Measurements from ENCODE around the gene CFAP46.
"Not testable (repeated sequence)": the region's sequence is repeated elsewhere in the genome, so short reads cannot be mapped to it uniquely, and the experiment has no call there.

The CFAP46 gene

DNA sequence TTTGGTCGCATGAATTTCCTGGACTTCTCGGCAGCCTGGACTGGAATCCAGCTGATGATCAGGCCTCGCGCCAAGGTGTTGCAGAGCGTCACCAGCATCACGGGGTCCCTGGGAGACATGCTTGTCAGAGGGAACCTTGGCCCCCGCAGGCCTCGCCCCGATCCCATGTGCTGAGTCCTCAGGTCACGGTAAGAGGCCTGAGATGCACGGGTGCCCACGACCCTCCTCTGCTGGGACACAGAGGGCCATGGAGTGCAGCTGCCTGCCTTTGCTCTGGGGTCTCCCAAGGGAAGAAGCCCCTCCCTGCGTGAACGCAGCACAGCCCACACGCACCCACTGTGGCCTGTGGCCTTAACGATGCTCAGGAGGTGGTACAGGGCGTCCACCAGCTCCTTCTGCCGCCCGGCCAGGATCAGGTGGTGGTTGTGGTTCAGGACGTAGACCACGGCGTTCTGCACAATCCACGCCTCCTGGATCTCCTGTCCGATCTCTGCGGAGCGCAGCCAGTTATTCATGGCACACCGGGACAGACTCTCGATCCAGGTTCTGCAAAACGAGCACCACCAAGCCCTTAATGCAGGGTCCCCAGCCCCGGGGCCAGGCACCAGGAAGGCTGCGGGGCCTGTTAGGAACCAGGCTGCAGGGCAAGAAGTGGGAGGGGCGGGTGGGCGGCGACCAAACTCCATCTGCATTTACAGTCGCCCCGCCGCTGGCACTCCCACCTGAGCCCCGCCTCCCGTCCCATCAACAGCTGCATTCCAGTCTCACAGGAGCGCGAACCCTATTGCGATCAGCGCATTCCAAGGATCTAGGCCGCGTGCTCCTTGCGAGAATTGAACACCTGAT is 29.4 kb downstream of the CFAP46 start:
- no peak for DNase-seq (ENCODE audit: low read depth)

DNA sequence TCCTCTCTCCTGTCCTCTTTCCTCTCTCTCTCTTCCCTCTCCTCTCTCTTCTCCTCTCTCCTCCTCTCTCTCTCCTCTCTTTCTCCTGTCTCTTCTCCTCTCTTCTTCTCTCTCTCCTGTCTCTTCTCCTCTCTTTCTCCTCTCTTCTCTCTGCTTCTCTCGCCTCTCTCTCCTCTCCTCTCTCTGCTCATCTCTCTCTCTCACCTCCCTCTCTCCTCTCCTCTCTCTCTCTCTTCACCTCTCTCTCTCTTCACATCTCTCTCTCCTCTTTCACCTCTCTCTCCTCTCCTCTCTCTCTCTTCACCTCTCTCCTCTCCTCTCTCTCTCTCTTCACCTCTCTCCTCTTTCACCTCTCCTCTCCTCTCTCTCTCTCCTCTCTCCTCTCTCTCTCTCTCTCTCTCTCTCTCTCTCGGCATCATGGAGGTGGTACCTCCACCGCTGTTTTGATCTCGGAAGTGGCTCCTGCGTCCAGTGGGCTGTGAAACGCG is 30.1 kb downstream of the CFAP46 start:
- DNase-seq (ENCODE audit: low read depth), result no peak

DNA sequence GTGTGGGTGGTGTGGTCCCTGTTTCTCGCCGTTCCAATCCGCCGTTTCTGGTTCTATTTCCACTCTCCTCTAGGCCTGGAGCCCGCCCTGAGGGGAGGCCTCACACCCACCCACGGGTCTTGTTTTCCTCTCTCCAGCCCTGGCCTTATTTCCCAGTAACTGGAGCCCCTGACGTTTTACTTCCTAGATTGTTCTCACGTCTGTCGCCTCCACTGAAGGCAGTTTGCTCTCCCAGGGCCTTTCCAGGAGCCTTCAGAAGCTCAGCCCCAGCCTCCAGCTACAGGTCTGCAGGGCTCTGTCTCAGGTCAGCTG is 30.6 kb downstream of the CFAP46 start:
- DNase-seq (ENCODE audit: low read depth), result no peak

DNA sequence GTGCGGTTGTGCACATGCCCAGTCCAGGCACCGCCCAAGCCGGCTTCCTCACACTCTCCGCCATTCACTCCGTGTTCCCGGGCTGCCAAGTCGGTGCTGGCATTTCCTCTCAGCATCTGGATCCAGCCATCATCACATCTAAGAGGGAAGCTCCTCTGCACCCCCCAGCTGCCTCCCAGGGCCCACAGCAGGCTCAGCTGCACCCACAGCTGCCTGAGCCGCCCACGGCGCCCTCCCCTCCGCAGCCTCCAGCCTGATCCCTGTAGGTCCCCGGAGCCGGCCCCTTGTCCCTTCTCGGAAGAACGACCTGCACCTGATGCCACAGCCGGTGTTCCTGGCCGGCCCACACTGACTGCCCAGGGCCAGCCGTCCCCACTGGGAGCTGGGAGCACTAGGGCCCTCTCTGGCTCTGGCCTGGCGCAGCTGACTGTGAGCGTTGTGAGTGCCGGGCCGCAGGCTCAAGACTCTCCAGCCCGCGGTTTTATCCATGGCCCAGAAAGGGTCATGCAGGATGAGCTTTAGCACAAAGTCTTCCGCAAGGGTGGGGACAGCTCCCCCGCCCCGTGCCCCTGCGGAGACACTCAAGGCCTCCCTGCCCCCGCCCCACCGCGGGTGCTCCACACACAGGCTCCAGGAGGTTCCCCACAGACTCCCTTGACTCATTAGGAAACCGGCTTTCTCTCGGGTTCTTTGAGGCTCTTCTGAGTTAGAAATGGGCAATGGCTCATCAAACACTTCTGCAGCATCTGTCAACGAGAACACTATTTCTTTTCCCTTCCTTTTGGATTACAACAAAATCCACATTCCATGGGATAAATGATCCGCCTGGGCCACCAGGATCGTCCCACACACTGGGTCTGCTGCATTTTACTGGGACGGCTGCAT is 31.2 kb downstream of the CFAP46 start:
- DNase-seq (ENCODE audit: low read depth), result no peak

DNA sequence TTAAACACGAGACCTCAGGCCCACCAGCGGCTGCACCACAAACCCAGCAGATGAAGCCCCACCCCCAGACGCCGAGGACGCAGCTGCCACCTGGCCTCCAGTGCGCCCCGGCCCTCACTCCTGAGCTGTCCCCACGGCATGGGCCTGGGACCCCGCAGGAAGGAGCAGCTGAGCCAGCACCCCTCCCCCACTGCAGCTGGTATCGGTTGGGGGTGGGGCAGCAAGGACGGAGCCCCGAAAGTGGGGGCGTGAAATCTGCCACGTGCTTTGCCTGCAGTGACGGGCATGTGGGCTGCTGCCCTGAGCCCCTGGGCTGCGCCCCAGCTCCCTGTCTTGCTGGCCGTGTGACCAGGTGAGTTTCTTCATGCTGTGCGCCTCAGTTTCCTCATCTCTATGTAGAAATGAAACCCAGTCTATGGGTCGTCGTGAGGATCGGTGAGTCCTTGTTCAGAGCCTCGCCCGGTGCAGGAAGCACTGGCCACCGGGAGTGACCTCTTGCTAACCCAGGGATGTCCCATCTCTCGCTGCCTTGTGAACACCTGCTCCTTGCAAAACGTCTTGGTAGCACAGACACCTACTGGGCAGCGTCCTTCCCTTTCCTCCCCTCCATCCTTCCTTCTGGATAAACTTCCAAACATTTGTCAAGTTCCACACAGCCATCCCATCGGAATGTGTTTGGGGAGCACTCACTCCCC is 32.0 kb downstream of the CFAP46 start:
- DNase-seq (ENCODE audit: low read depth), result no peak

DNA sequence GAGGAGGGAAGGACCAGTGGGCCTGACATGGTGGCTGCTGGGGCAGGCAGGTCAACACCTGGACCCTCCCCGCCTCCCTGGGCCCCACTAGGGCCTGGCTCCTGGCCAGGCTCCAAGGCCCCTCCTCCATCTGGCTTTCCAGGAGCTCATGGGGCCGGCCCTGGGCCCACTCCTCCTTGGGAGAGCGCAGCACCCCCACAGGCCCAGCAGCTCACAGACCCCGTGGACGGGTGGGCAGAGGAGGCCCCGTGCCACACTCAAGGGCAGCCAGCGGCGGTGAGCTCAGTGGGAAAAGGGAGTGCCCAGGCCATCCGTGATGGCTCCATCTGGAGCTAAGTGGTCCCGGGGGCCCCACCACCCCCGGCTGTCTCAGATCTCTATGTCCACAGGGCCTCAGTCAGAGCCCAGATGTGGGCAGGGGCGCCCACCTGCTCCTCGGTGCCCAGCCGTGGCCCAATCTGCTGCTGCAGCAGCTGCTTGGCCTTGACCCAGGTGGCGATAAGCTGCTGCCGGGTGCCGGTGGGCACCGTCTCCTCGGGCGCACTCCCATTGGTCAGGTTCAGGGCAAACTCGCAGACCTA is 32.8 kb downstream of the CFAP46 start:
- no peak for DNase-seq (ENCODE audit: low read depth)

DNA sequence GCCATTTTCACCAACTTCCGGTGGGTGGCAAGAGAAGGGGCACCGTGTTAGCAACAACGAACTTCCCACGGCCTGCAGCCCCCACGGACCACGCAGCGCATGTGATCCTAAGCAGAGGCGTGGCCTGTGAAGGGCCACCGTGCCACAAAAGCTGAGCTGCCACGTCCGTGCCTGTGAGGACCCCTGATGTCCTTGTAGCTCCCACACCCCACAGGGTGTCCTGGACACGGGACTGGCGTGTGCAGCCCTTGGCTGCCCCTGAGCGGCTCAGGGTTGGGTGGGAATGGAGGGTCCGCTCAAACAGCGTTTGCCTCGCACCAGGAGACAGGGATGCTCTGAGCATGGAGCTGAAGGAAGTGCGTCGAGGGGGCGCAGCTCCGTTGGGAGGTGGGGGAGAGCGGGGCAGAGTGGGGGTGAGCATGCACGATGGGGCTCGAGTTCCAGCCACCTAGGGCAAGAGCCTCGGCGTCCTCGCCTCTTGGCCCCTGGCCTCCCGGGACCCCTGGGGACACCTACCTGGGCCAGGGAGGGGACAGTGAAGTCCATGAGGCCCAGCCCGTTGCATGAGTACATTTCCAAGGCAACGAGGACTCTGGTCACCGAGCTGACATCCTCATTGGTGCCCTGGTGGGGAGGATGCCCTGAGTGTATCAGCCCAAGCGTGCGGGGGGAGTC is 33.6 kb downstream of the CFAP46 start:
- DNase-seq (ENCODE audit: low read depth), result no peak

DNA sequence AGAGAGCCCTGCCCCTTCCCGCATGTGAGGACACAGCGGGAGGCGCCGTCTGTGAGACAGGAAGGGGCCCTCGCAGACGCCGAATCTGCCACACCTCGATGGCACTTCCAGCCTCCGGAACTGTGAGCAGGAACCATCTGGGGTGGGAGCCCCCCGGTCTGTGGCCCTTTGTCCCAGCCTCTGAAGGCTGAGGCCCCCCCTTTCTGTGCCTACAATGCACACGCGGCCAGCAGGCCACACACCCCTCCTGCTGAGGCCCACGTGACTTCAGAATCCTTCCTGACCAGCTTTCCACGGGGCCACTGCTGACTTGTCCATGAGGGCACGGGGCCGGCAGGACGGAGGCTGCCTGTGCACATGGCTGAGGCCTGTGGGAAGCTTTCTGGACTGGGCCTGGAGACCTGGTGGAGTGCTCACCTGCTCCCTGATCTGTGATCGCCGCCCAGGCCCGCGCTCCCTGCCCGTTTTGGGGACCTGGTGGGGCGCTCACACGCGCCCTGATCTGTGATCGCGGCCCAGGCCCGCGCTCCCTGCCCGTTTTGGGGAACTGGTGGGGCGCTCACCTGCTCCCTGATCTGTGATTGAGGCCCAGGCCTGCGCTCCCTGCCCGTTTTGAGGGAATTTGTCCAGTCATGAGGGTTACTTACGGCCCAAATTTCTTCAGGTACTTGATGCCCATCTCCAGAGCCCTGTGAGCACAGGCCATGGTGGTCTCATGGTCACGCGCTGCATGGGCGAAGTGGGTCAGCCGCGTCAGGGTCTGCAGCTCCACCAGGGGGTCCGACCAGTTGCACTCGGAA is 34.3 kb downstream of the CFAP46 start:
- no peak for DNase-seq (ENCODE audit: low read depth)

DNA sequence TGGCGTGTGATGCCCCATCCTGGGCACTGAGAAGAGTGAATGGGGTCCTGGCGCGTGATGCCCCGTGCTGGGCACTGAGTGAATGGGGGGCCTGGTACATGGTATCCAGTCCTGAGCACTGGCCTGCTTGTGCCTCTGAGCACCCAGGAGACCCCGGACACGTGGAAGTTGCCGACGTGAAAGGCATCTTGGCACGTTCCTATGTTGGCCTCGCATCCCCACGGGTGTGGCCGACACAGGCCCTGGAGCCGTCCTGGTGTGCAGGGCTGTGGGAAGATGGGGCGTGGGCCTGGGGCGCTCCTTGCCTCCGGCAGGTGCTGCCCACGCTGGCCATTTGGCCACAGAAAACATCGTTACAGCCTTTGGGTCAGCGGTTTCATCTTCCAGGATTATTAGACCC is 35.5 kb downstream of the CFAP46 start:
- no peak for DNase-seq (ENCODE audit: low read depth)

DNA sequence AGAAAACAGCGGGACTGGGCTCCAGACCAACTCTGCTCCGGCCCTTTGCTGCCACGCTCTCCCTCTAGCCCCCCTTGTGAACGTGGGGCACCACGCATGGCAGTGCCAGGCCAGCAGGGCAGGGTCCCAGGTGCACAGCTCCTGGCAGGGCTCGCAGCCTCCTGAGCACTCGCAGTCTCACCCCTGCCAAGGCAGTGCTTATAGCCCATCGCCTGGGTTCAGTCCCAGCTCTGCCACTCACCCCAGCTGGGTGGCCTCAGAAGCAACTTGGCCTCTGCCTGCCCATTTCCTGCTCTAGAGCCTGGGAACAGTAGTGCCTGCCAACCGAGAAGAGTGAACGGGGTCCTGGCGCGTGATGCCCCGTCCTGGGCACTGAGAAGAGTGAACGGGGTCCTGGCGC is 36.3 kb downstream of the CFAP46 start:
- no peak for DNase-seq (ENCODE audit: low read depth)

DNA sequence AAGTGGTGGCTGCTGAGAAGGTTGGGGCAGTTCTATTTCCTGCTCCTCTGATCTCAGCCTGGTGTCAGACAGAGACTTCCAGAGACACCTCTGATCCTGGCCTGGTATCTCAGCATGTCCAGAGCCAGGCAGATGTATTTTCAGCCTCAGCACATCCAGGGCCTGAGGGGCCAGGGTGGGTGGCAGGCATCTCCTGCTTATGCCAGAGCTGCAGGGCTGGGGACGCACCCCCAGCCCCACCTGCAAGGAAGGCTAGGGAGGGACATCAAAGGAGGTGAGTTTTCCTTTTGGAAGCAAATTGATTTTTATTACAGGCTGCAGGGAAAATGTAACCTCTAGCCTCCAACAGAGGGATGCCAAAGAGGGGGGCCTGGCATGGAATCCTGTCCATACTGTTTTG is 36.7 kb downstream of the CFAP46 start:
- no peak for DNase-seq (ENCODE audit: low read depth)

DNA sequence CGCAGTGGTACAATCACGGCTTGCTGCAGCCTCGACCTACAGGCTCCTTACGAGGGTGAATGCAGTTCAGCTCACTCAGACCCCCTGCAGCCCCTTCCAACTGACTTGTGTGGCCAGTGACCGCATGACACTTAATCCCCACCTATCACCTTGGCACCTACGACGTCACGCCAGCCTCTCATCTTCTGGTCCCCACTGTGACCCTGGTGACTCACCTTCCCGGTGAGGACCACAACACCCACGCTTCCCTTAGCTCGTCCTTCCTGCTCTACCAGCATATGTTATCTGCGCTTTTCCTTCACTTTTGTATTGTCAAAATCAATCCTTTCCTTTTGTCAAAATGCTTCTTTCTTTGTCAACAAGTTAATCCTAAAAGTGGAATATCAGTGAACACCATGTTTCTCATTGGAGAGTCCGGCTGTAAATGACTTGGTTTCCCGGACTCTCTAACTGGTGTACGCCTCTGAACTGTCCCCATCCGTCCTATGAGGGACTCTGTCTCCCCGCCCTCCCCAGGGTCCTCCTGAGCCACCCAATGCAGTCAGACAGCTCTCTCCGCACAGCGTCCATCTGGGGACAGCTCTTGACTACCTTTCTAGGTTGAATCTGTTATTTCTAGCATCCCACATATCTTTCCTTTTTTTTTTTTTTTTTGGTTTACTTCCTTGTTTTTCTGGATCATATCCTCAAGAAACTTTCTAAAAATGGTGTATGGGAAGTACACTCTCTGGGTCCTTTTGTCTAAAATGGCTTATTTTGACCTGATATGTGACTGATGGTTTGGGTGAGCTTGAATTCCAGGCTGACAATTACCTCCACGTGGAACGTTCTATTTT is 37.3 kb downstream of the CFAP46 start:
- DNase-seq (ENCODE audit: low read depth), result no peak

DNA sequence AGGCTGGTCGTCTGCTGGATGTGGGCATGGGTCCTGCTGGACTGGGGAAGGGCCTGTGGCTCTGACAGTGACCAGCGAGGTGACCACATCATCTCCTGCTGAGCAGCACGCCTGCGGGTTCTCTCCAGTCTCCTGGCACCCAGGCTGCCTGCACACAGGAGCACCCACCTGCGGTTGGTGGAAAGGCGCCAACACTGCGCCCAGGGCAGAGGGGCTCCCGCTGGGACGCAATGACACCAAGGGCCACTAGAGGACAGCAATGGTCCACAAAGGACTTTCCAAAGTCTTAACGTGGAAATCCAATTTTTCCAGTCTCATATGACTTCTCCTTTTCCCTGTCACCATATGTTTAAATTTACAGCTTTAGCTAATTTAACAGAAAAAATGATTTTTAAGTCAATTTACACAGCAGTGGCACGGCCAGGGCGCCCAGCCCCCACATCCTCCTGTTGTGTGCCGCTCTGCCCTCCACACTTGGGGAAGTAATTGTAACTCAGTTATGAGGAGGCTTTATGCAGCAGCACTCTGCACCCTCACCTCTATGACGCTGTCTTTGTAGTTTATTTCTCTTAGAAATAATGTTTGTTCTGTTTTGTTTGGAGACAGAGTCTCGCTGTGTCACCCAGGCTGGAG is 38.1 kb downstream of the CFAP46 start:
- DNase-seq (ENCODE audit: low read depth), result no peak

DNA sequence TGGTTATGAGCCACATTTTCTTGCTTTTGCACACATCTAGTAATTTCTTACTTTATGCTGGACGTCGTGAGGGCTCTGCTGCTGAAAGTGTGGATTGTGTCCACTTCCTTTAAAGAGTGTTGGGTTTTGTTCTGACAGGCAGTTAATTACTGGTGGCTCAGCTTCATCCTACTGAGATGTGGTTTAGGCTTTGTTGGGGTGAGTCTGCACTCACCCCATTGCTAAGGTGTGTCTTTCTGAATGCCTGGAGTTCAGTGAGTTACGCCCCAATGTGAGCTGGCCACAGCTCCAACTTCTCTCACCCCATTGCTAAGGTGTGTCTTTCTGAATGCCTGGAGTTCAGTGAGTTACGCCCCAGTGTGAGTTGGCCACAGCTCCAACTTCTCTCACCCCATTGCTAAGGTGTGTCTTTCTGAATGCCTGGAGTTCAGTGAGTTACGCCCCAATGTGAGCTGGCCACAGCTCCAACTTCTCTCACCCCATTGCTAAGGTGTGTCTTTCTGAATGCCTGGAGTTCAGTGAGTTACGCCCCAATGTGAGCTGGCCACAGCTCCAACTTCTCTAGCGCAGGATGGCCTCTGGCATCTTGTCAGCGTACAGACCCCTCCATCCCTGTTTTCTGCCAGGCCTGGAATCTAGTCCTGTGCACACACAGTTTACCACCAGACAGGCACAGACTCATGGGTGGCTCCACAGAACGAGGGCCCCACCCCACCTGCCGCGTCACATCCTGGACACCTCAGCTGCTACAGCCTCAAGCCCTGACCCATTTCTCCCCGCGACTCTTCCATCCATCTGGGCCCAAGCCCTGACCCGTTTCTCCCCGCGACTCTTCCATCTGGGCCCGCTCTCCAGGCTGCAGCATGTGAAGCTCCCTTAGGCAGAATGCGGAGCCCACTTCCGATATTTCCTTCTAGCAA is 39.5 kb downstream of the CFAP46 start:
- DNase-seq (ENCODE audit: low read depth), result not testable (repeated sequence)

DNA sequence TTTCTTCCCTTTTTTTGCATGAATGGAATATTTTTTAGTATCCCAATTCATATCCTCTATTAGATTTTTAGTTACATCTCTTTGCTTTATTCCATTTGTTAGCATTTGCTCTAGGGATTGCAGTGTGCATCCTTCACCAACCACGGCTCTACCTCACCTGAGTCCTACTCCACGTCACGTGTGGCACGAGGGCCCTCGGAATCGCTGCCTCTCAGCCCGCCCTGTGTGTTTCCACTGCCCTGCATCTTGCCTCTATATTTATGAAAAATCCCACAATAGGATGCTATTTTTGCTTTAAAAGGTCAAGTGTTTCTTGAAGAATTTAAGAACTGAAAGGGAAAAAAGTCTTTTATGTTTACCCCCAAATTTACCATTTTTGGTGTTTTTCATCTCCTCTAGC is 41.0 kb downstream of the CFAP46 start:
- no peak for DNase-seq (ENCODE audit: low read depth)

DNA sequence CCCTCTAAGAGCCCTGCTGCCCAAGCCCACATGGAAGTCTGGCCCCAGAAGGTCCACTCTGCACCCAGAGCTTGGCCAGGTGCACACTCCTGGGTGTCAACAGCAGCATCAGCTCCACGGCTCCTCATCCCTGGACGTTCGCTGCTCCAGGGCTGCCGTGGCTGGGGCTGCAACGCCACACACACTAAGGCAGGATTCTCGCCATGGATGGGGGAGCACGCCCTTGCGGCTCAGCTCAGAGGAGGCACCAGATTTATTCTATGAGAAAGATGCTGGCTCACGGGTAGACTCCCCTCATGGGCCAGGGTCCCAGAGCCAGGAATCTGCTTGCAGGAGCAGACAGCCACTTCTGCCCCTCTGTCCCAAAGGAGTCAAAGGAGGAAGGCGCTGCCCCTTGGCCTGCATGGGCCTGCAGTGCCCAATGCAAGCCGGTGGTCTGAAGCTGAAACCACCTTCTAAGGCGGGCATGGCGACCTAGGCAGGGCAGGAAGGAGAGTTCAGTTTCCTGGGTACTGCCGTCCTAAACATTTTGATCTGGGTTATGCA is 42.1 kb downstream of the CFAP46 start:
- DNase-seq (ENCODE audit: low read depth), result no peak

DNA sequence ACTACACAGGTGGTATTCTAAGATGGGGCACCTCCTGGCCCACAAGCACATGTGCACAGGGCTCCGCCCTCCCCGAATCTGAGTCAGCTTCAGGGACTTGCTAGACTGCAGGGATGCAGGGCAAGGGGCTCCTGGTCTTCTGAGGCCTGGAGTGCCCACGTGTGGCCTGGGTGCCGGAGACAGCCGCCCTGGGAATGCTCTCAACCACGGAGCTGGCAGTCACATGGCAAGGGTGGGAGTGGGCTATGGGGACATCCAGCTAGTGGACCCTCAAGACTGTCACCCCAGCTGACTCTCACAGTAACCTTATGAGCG is 42.7 kb downstream of the CFAP46 start:
- DNase-seq (ENCODE audit: low read depth), result no peak

DNA sequence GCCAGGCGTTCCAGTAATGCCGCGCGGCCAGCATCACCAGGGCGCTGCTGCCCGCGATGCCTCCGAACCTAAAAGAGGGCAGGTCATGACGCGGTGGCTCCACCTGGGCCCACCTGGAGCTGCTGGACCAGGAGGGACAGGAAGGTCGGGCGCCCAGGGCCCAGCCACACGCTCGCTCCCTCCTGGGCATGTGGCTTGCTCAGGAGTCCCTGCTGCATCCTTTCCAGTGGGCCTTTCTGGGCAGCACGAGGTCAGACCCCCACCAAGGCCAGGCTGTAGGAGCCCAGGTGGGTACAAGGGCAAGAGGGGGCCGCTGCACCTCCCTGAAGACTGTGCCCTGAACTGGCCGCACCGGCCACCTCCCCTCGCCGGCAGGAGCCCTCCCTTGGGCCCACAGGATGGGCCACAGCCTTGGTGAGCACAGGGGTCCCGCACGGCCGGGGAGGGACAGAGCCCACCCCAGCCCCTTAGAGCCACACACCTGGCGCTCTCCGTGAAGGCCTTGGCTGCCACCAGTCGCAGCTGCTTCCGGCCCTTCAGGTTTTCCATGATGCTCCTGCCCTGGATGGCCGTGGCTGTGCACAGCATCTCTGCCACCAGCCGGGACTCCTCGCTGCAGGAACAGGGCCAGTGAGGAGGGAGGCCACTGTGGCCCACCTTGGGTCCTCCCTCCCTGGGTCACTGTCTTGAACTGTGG is 43.2 kb downstream of the CFAP46 start:
- DNase-seq (ENCODE audit: low read depth), result no peak

All from stimulated activated CD8-positive, alpha-beta memory T cell treated with anti-CD3 and anti-CD28 coated beads, Interleukin-15, amount 100 ng/mL, for 24 hours (primary cell).